Cardiac muscle cell (in vitro differentiated cells and primary cell): ENCODE data around the gene TRIM56. TPM values are rescaled to one million over a fixed set of nuclear protein-coding genes. Genes with fewer than 3 reads are reported as not detected.
A peak's percentile ranks its signal among the peaks of the same experiment; 100 is the strongest.

Experiments
- DNase-seq, 2 donors: peaks; one replicate each; pipeline versions ENCODE4 v3.0.0 to v3.0.0-alpha.2; 2010 to 2017; ENCODE audit warnings: low read depth in 1 of 2, low spot score in 1 of 2
- H3K27ac ChIP-seq: fragments of 200-600 bp; sonication (generic); 2 replicates; pipeline ENCODE4 v1.5.1; 2016
- H3K27me3 ChIP-seq: fragments of 200-600 bp; sonication (generic); 2 replicates; pipeline ENCODE4 v1.6.0; 2016; ENCODE audit warnings: control low read depth
- H3K36me3 ChIP-seq: fragments of 200-600 bp; sonication (generic); 2 replicates; pipeline ENCODE4 v1.5.1; 2016; ENCODE audit warnings: control low read depth
- H3K4me1 ChIP-seq: fragments of 200-600 bp; sonication (generic); 2 replicates; pipeline ENCODE4 v1.8.1; 2017; ENCODE audit warnings: low read depth, mild to moderate bottlenecking, mixed run types
- H3K4me3 ChIP-seq: fragments of 200-600 bp; sonication (generic); 2 replicates; pipeline ENCODE4 v1.5.1; 2016; ENCODE audit warnings: mild to moderate bottlenecking
- H3K9me3 ChIP-seq: fragments of 200-600 bp; sonication (generic); 2 replicates; pipeline ENCODE4 v1.5.1; 2017; ENCODE audit warnings: low read depth, mild to moderate bottlenecking, control low read depth
- CTCF ChIP-seq: IDR thresholded peaks from 2 replicates; pipeline ENCODE4 v1.5.1; 2012; ENCODE audit warnings: low read depth, mild to moderate bottlenecking, low read length
- polyA plus RNA-seq: library from polyadenylated mRNA; unstranded; fragments of >200 nt; fragmentation: Nextera tagmentation; extraction: Ambion mirVana; gene quantifications from 2 replicates; pipeline ENCODE4 v1.2.1, GENCODE V29; 2016
- total RNA-seq: library from RNA; depleted of rRNA; stranded (reverse); fragments of >200 nt; gene quantifications from 2 replicates; pipeline ENCODE4 v1.2.3, GENCODE V29; 2016

The TRIM56 gene
- total and polyA plus RNA-seq, 2 experiments from 2014 or later: 11.6 to 12.9 TPM

GRCh38 chr7:101113836-101114235 lies 28.6 kb downstream of the TRIM56 start:
- no peak overlapping the region for H3K27ac ChIP-seq
- H3K36me3 ChIP-seq: no peaks in the 10 kb centered on the region
- DNase-seq: no peak
- no peak for TF ChIP-seq CTCF
- H3K4me1 ChIP-seq: no peaks in the 10 kb centered on the region
- H3K27me3 ChIP-seq: no peaks in the 10 kb centered on the region
- no peak overlapping the region for H3K4me3 ChIP-seq
- no peaks in the 10 kb centered on the region for H3K9me3 ChIP-seq

GRCh38 chr7:101114492-101114891 lies 29.2 kb downstream of the TRIM56 start:
- no peak for DNase-seq
- H3K27me3 ChIP-seq: no peaks in the 10 kb centered on the region
- H3K4me1 ChIP-seq: no peaks in the 10 kb centered on the region
- H3K9me3 ChIP-seq: no peaks in the 10 kb centered on the region
- H3K4me3 ChIP-seq: no peak overlapping the region
- no peak for TF ChIP-seq CTCF
- no peak overlapping the region for H3K27ac ChIP-seq
- H3K36me3 ChIP-seq: no peaks in the 10 kb centered on the region

- H3K4me3 ChIP-seq: no peak overlapping the region
- no peak for TF ChIP-seq CTCF
- no peaks in the 10 kb centered on the region for H3K9me3 ChIP-seq
- H3K27ac ChIP-seq: no peak overlapping the region
- no peak for DNase-seq
- no peaks in the 10 kb centered on the region for H3K4me1 ChIP-seq
- H3K36me3 ChIP-seq: no peaks in the 10 kb centered on the region
- H3K27me3 ChIP-seq: no peaks in the 10 kb centered on the region
Measured at GRCh38 chr7:101115215-101115614, 29.9 kb downstream of the TRIM56 start.

GRCh38 chr7:101116898-101117297 lies 31.6 kb downstream of the TRIM56 start:
- TF ChIP-seq CTCF: no peak

GRCh38 chr7:101118856-101119255 lies 33.6 kb downstream of the TRIM56 start:
- H3K9me3 ChIP-seq: no peaks in the 10 kb centered on the region
- no peak for DNase-seq
- H3K27ac ChIP-seq: no peak overlapping the region
- no peak overlapping the region for H3K4me3 ChIP-seq
- H3K4me1 ChIP-seq: peaks cover 21% of the 10 kb centered on the region
- H3K27me3 ChIP-seq: no peaks in the 10 kb centered on the region
- no peak for TF ChIP-seq CTCF
- no peaks in the 10 kb centered on the region for H3K36me3 ChIP-seq

More at GRCh38 chr7:101116898-101117297, 31.6 kb downstream of the TRIM56 start:
- peak in 1 of 2 donors; percentile 83 for DNase-seq
- H3K36me3 ChIP-seq: no peaks in the 10 kb centered on the region
- H3K9me3 ChIP-seq: no peaks in the 10 kb centered on the region
- H3K4me1 ChIP-seq: peaks cover 8% of the 10 kb centered on the region
- H3K27ac ChIP-seq: peak overlapping the region; percentile 39
- no peaks in the 10 kb centered on the region for H3K27me3 ChIP-seq
- no peak overlapping the region for H3K4me3 ChIP-seq

GRCh38 chr7:101119876-101120275 lies 34.6 kb downstream of the TRIM56 start:
- H3K9me3 ChIP-seq: no peaks in the 10 kb centered on the region
- H3K27ac ChIP-seq: peak overlapping the region; percentile 55
- H3K4me3 ChIP-seq: no peak overlapping the region
- no peaks in the 10 kb centered on the region for H3K27me3 ChIP-seq
- DNase-seq: peak in 1 of 2 donors; percentile 57
- no peak for TF ChIP-seq CTCF
- peaks cover 21% of the 10 kb centered on the region for H3K4me1 ChIP-seq
- no peaks in the 10 kb centered on the region for H3K36me3 ChIP-seq
